Measurements from ENCODE around the gene ANKRD22. TPM values are rescaled to one million over a fixed set of nuclear protein-coding genes. Genes with fewer than 3 reads are reported as not detected.

Gene ANKRD22
- total RNA-seq, 1 experiment from 2014 or later, result not detected

DNA sequence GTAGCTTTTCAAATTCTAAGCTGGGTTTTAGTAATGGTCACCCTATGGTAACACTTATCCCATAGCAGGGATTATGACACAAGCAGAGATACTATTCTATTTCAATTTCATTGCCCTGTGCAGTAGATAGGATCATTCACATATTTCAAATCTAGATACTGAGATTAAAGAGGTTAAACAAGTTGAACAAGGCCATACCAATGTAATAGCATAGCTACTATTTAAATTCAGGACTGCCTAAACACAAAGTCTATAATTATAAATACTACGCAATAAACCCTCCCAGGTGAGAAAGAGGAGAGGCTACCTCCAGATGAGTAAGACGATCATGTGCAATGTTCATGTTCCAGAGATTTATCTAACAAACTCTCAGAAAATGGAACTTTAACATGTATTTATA lies 48.0 kb downstream of the ANKRD22 start:
- POLR2A ChIA-PET (ENCODE audit: low non-redundant PET), result no interaction called here
- no peak for DNase-seq (ENCODE audit: low spot score)

DNA sequence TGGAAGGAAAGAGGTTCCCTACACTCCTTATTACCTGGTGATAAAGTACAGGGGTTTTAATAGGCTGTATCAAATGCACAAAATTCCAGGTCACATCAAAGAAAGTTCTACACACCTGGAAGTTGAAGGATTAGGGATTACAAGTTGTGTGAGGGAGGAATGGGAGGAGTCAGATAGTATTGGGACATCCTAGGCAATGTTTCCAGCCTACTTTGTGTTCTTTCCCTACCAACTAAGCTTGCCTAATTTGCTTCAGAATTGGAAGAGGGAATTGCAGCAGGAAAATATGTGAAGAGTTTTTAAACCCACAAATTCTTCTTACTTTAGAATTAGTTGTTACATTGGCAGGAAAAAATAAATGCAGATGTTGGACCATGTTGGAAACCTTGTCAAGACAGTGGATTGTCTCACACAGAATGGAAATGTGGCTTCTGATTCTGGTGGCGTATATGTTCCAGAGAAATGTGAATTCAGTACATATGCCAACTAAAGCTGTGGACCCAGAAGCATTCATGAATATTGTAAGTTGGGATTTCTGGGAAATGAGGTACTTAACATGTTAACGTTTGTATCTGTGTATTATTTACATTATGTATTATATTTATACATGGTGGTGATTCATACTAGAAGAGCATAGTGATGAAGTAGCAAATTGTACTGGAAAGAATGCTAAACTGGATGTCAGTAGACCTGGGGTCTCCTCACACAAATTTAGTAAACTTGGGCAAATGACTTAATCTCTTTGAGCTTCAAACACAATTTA lies 48.9 kb downstream of the ANKRD22 start, which contains the start of gene LIPM:
Gene LIPM, plus strand, starts transcription at position 208 of the 763 bp plus-strand sequence. Its CDS starts 167 bp downstream, at position 375.
- Histone ChIP-seq H3K4me3 (ENCODE audit: low read depth, low read length, poor library complexity, severe bottlenecking) (no peak within 1 kb of the TSS), H3K9me3 (ENCODE audit: low read depth, low read length, poor library complexity, severe bottlenecking) (no peaks in the 10 kb centered on the region), H3K4me1 (ENCODE audit: insufficient read depth, low read length, poor library complexity, severe bottlenecking) (no peaks in the 10 kb centered on the region), H3K27me3 (replicated peaks; ENCODE audit: insufficient read depth, low read depth, low read length, poor library complexity) (no peaks in the 10 kb centered on the region), H3K27ac (ENCODE audit: low read depth, low read length, poor library complexity, severe bottlenecking) (no peak within 1 kb of the TSS), H3K36me3 (ENCODE audit: insufficient read depth, low read length, poor library complexity, severe bottlenecking) (no peaks in the 10 kb centered on the region)
- TF ChIP-seq EZH2 (IDR thresholded peaks at IDR 0.05; ENCODE audit: borderline replicate concordance, low read depth, low read length, poor library complexity, severe bottlenecking) (no peak), CTCF (conservative IDR thresholded peaks at IDR 0.05; ENCODE audit: low read depth, low read length) (no peak)
- no TSS peak for BruUV-seq (replicated peaks)
- ChIA-PET POLR2A (ENCODE audit: low non-redundant PET) (no interaction called here), CTCF (no interaction called here)
- DNase-seq (ENCODE audit: low spot score), result no peak
- intact Hi-C loops (cut with micrococcal nuclease; ENCODE audit: unreplicated experiment), result no loop called here

More for the DNA sequence above, 48.0 kb downstream of the ANKRD22 start:
- no peaks in the 10 kb centered on the region for H3K9me3 ChIP-seq (ENCODE audit: low read depth, low read length, poor library complexity, severe bottlenecking)
- no peak overlapping the region for H3K4me3 ChIP-seq (ENCODE audit: low read depth, low read length, poor library complexity, severe bottlenecking)
- TF ChIP-seq EZH2 (IDR thresholded peaks at IDR 0.05; ENCODE audit: borderline replicate concordance, low read depth, low read length, poor library complexity, severe bottlenecking) (no peak), CTCF (conservative IDR thresholded peaks at IDR 0.05; ENCODE audit: low read depth, low read length) (no peak)
- H3K27me3 ChIP-seq (replicated peaks; ENCODE audit: insufficient read depth, low read depth, low read length, poor library complexity), result no peaks in the 10 kb centered on the region
- CTCF ChIA-PET, result interaction anchor here (0.6 kb wide), 1 partner anchor 337 kb away, joined by 6 read pairs; no protein-coding TSS in a partner anchor
- H3K27ac ChIP-seq (ENCODE audit: low read depth, low read length, poor library complexity, severe bottlenecking), result no peak overlapping the region
- intact Hi-C loops (cut with micrococcal nuclease; ENCODE audit: unreplicated experiment), result no loop called here
- no TSS peak for BruUV-seq (replicated peaks)
- no peaks in the 10 kb centered on the region for H3K36me3 ChIP-seq (ENCODE audit: insufficient read depth, low read length, poor library complexity, severe bottlenecking)
- H3K4me1 ChIP-seq (ENCODE audit: insufficient read depth, low read length, poor library complexity, severe bottlenecking), result no peaks in the 10 kb centered on the region

GRCh38 chr10:88800152-88801125 lies 51.2 kb downstream of the ANKRD22 start:
- Histone ChIP-seq H3K27ac (ENCODE audit: low read depth, low read length, poor library complexity, severe bottlenecking) (no peak overlapping the region), H3K36me3 (ENCODE audit: insufficient read depth, low read length, poor library complexity, severe bottlenecking) (no peaks in the 10 kb centered on the region), H3K4me3 (ENCODE audit: low read depth, low read length, poor library complexity, severe bottlenecking) (no peak overlapping the region), H3K4me1 (ENCODE audit: insufficient read depth, low read length, poor library complexity, severe bottlenecking) (no peaks in the 10 kb centered on the region), H3K9me3 (ENCODE audit: low read depth, low read length, poor library complexity, severe bottlenecking) (no peaks in the 10 kb centered on the region), H3K27me3 (replicated peaks; ENCODE audit: insufficient read depth, low read depth, low read length, poor library complexity) (no peaks in the 10 kb centered on the region)
- ChIA-PET CTCF (no interaction called here), POLR2A (ENCODE audit: low non-redundant PET) (no interaction called here)
- TF ChIP-seq CTCF (conservative IDR thresholded peaks at IDR 0.05; ENCODE audit: low read depth, low read length), result no peak
- no peak for TF ChIP-seq EZH2 (IDR thresholded peaks at IDR 0.05; ENCODE audit: borderline replicate concordance, low read depth, low read length, poor library complexity, severe bottlenecking)
- no TSS peak for BruUV-seq (replicated peaks)
- intact Hi-C loops (cut with micrococcal nuclease; ENCODE audit: unreplicated experiment), result no loop called here
- DNase-seq (ENCODE audit: low spot score), result no peak

Measured in A673 (cell line).